ENCODE measurements around the gene RABL2B.

GRCh38 chr22:50718352-50718709 is 65.1 kb downstream of the RABL2B start:
- TF ChIP-seq EZH2phosphoT487 (IDR thresholded peaks at IDR 0.05; ENCODE audit: insufficient read depth, low read depth), result no peak
- no peak for TF ChIP-seq EZH2 (IDR thresholded peaks at IDR 0.05; ENCODE audit: insufficient read depth, poor library complexity, severe bottlenecking)
